Common myeloid progenitor, CD34-positive (primary cell): ENCODE data around the gene JAK3.
A peak's percentile ranks its signal among the peaks of the same experiment; 100 is the strongest.

Source experiments
- CTCF ChIA-PET: fragments of 350-600 bp; sonication (Branson Sonifier 250); formaldehyde crosslinking; loops from one replicate; lab custom pipeline; 2021; ENCODE audit warnings: antibody characterized with exemption; lab: Charles Lee
- POLR2A ChIA-PET: fragments of 350-600 bp; sonication (Branson Sonifier 250); formaldehyde crosslinking; loops from one replicate; lab custom pipeline; 2021; ENCODE audit warnings: antibody characterized with exemption; lab: Charles Lee
- DNase-seq, 3 donors: peaks; one replicate each; pipeline versions ENCODE4 v3.0.0 to v3.0.0-alpha.2; 2013
- H3K27ac ChIP-seq, 2 experiments: 1 replicate in 1 of 2; 2 replicates in 1 of 2; pipeline ENCODE4 v1.7.0; 2013; ENCODE audit warnings: inconsistent platforms in 2 of 2, low read length in 2 of 2, mild to moderate bottlenecking in 2 of 2, low read depth in 1 of 2, moderate library complexity in 1 of 2; ENCODE audit not compliant: severe bottlenecking in 2 of 2, insufficient read depth in 1 of 2, poor library complexity in 1 of 2
- H3K27me3 ChIP-seq, 5 experiments: replicated peaks in 2 of 5; 1 replicate in 3 of 5; 2 replicates in 2 of 5; pipeline versions ENCODE4 v1.6.1 to v1.7.0; 2013; ENCODE audit warnings: low read length in 4 of 5, mild to moderate bottlenecking in 2 of 5, moderate library complexity in 2 of 5, inconsistent platforms in 1 of 5; ENCODE audit not compliant: insufficient read depth in 5 of 5, control insufficient read depth in 4 of 5
- H3K36me3 ChIP-seq, 4 experiments: 1 replicate in 2 of 4; 2 replicates in 2 of 4; pipeline versions ENCODE4 v1.6.1 to v1.7.0; 2013; ENCODE audit warnings: low read length in 3 of 4, control low read depth in 1 of 4, mild to moderate bottlenecking in 1 of 4; ENCODE audit not compliant: control insufficient read depth in 4 of 4, insufficient read depth in 4 of 4
- H3K4me1 ChIP-seq, 4 experiments: 1 replicate in 3 of 4; 2 replicates in 1 of 4; pipeline versions ENCODE4 v1.6.1 to v1.7.1; 2013; ENCODE audit warnings: low read length in 3 of 4, mild to moderate bottlenecking in 3 of 4, control low read depth in 1 of 4, inconsistent platforms in 1 of 4, moderate library complexity in 1 of 4; ENCODE audit not compliant: control insufficient read depth in 4 of 4, insufficient read depth in 4 of 4; ENCODE audit errors: control extremely low read depth in 1 of 4
- H3K4me3 ChIP-seq, 7 experiments: 1 replicate in 4 of 7; 2 replicates in 3 of 7; pipeline versions ENCODE4 v1.5.1 to v1.7.0; 2013; ENCODE audit warnings: mild to moderate bottlenecking in 7 of 7, low read length in 6 of 7, moderate library complexity in 6 of 7, inconsistent platforms in 2 of 7, low read depth in 2 of 7, control low read depth in 1 of 7; ENCODE audit not compliant: insufficient read depth in 4 of 7, control insufficient read depth in 1 of 7; ENCODE audit errors: extremely low read depth in 1 of 7
- H3K9me3 ChIP-seq, 5 experiments: 1 replicate in 4 of 5; 2 replicates in 1 of 5; pipeline versions ENCODE4 v1.6.1 to v1.7.1; 2013; ENCODE audit warnings: low read length in 4 of 5, mild to moderate bottlenecking in 2 of 5, inconsistent platforms in 1 of 5, low read depth in 1 of 5, moderate library complexity in 1 of 5; ENCODE audit not compliant: control insufficient read depth in 4 of 5, insufficient read depth in 2 of 5; ENCODE audit errors: control extremely low read depth in 1 of 5
- WGBS: methylation state at CpG from one replicate; pipeline ENCODE4 v1.1.5; 2013; ENCODE audit not compliant: insufficient coverage; 5-methylcytosine and 5-hydroxymethylcytosine counted together

The JAK3 gene

DNA sequence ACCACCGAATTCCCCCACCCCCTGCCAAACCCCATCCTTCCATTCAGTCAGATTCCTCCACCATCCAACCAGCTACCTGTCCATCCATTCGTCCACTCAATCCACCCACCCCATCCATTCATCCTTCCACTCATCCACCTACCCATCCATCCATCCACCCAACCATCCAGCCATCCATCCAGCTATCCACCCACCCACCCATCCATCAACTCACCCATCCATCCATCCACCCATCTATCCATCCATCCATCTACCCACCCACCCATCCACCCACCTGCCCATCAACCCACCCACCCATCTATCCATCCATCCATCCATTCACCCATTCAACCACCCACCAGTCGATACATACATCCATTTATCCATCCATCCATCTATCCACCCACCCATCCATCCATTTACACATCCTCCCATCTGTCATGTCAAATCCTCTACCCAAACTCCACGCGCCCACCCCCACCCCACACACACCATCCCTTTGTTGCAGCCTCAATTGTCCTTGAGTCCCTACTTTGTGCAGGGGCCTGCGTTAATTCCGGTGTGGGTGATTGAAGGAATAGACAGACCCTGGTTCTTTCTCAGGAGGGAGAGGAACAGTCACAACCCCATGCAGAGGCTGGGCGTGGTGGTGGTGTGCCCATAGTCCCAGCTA is 18.7 kb upstream of the JAK3 start:
- POLR2A ChIA-PET = interaction anchor here (0.5 kb wide), 1 partner anchor 128 kb away, joined by 4 read pairs; no protein-coding TSS in a partner anchor
- H3K27me3 ChIP-seq = peaks cover 0 to 3% (median under 1%) of the 10 kb centered on the region in 5 experiments
- H3K9me3 ChIP-seq = no peaks in the 10 kb centered on the region
- peaks cover 0 to 8% (median 6%) of the 10 kb centered on the region in 4 experiments for H3K4me1 ChIP-seq
- WGBS = 98% methylated on average over 6 of the region's 8 CpGs
- peaks cover 8 to 41% (median 29%) of the 10 kb centered on the region in 4 experiments for H3K36me3 ChIP-seq
- DNase-seq = no peak
- CTCF ChIA-PET = interaction anchor here (1.1 to 3.9 kb wide), 3 partner anchors 13 to 72 kb away, joined by 3 to 18 read pairs (median 4); partner anchors contain the start of gene CCDC124
- peak overlapping the region in 1 of 2 experiments; percentile 40 for H3K27ac ChIP-seq
- no peak overlapping the region for H3K4me3 ChIP-seq

DNA sequence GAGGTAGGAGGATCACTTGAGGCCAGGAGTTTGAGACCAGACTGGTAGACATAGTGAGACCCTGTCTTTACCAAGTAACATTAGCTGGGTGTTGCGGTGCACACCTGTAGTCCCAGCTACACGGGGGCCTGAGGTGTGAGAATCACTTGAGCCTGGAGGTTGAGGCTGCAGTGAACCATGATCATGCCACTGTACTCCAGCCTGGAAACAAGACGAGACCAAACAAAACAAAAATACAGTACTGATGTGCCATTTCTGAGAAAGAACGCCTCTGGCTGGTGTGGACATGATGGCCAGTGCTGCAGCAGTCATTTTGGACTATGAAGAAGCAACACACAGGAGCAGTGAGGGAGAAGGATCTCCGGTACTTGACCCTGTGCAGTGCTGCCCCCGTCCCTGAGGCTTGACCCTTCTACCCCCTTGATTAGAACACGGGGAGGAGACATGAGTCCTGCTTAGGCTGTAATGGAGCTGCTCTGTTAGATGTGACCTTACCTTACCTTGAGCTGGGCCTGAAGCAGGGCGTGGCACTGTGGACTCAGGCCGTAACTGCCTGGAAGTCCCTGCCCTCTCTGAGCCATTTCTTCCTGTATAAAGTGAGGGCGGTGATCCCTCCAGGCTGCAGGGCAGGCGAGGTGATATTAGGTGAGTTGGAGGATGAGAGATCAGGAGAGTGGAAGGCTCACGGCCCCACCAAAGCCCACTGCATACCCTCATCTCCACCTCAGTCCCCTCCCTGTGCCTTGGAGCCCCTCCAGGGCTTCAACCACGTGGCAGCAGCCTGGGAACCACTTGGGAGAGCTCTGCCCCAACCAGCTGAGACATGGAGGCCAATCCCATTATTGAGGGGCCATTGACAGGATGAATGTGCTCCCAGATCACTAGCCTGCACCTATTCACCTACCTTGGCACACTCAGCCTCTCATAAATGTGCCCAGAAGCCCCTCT is 17.9 kb upstream of the JAK3 start:
- Histone ChIP-seq H3K36me3 (peaks cover 8 to 42% (median 37%) of the 10 kb centered on the region in 4 experiments), H3K9me3 (no peaks in the 10 kb centered on the region), H3K27ac (peak overlapping the region in 1 of 2 experiments; percentile 40), H3K4me1 (peaks cover 4 to 13% (median 12%) of the 10 kb centered on the region in 4 experiments), H3K4me3 (no peak overlapping the region), H3K27me3 (no peaks in the 10 kb centered on the region)
- CTCF ChIA-PET = interaction anchor here (1.0 to 3.9 kb wide), 5 partner anchors 13 to 132 kb away, joined by 3 to 18 read pairs (median 4); partner anchors contain the start of gene CCDC124
- no peak for DNase-seq
- 92% methylated on average over 7 of the region's 13 CpGs for WGBS
- POLR2A ChIA-PET = interaction anchor here (0.5 kb wide), 1 partner anchor 129 kb away, joined by 4 read pairs; no protein-coding TSS in a partner anchor

DNA sequence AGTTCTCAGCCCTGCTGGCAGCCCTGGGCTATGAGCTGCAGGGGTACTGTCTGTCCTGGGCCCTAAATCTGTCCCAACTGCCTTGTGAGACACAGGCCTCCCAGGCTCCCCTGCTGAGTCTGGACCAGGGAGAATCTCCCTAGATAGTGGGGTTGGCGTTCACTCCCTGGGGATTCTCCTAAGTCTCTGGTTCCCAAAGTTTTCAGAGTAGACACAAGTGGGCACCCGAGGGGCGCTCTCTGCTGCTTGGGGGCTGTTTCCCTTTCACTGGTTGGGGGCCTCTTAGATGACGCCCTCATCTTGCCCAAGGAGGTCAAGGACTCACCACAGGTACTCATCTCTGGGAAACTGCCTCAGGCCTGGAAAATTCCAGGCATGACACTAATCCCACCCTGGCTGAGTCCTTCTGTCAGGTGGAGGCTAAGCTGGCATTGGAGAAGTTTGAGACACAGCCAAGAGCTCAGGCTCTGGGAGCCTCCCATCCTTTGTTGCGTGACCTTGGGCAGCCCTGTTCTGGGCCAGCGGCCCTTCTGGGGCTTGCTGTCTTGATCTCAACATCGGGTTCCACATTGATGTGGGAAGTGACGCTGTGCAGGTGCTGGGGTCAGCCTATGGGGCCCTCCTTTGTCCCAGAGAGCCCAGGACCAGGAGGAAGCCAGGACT is 15.9 kb upstream of the JAK3 start:
- ChIA-PET CTCF (interaction anchor here (1.1 to 3.9 kb wide), 2 partner anchors 68 to 131 kb away, joined by 4 to 18 read pairs; partner anchors contain the start of gene CCDC124), POLR2A (no interaction called here)
- no peaks in the 10 kb centered on the region for H3K27me3 ChIP-seq
- peaks cover 9 to 23% (median 19%) of the 10 kb centered on the region in 4 experiments for H3K4me1 ChIP-seq
- H3K9me3 ChIP-seq = no peaks in the 10 kb centered on the region
- 100% methylated on average over 5 of the region's 8 CpGs for WGBS
- H3K36me3 ChIP-seq = peaks cover 8 to 45% (median 37%) of the 10 kb centered on the region in 4 experiments
- DNase-seq = no peak
- H3K4me3 ChIP-seq = no peak overlapping the region
- no peak overlapping the region for H3K27ac ChIP-seq

DNA sequence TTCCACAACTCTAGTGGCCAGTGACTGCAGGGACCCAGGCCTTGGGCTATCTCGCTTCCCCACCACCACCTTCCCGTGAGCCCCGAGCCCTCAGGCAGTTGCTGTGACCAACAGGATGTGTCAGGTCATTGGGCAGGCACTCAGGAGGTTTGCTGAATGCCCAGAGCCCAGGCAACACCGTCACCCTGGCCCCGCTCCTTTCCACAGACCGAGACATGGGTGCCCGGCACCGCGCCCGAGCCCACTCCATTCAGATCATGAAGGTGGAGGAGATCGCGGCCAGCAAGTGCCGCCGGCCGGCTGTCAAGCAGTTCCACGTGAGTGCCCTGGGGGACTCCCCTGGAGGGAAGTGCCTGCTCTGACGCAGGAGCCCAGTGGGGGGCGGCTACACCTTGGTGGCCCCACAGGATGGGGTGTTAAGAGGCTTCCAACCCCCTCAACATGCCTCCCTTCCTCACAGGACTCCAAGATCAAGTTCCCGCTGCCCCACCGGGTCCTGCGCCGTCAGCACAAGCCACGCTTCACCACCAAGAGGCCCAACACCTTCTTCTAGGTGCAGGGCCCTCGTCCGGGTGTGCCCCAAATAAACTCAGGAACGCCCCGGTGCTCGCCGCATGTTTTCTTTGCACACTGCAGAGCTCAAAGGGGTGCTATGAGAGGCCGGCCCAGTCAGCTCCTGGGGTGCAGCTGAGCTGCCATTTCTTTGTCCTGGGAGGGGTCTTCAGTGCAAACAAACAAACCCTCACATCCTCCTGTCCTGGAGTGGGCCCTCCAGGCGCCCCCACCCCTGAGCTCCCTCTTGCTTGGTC is 15.1 kb upstream of the JAK3 start:
- H3K27me3 ChIP-seq = no peaks in the 10 kb centered on the region
- peaks cover 9 to 23% (median 19%) of the 10 kb centered on the region in 4 experiments for H3K4me1 ChIP-seq
- 95% methylated on average over 20 of the region's 31 CpGs for WGBS
- ChIA-PET POLR2A (no interaction called here), CTCF (interaction anchor here (1.1 to 4.2 kb wide), 3 partner anchors 9 to 132 kb away, joined by 4 to 29 read pairs (median 18); partner anchors contain the start of genes CCDC124 and SLC5A5)
- no peak overlapping the region for H3K4me3 ChIP-seq
- DNase-seq = no peak
- H3K9me3 ChIP-seq = no peaks in the 10 kb centered on the region
- no peak overlapping the region for H3K27ac ChIP-seq
- peaks cover 8 to 45% (median 37%) of the 10 kb centered on the region in 4 experiments for H3K36me3 ChIP-seq

DNA sequence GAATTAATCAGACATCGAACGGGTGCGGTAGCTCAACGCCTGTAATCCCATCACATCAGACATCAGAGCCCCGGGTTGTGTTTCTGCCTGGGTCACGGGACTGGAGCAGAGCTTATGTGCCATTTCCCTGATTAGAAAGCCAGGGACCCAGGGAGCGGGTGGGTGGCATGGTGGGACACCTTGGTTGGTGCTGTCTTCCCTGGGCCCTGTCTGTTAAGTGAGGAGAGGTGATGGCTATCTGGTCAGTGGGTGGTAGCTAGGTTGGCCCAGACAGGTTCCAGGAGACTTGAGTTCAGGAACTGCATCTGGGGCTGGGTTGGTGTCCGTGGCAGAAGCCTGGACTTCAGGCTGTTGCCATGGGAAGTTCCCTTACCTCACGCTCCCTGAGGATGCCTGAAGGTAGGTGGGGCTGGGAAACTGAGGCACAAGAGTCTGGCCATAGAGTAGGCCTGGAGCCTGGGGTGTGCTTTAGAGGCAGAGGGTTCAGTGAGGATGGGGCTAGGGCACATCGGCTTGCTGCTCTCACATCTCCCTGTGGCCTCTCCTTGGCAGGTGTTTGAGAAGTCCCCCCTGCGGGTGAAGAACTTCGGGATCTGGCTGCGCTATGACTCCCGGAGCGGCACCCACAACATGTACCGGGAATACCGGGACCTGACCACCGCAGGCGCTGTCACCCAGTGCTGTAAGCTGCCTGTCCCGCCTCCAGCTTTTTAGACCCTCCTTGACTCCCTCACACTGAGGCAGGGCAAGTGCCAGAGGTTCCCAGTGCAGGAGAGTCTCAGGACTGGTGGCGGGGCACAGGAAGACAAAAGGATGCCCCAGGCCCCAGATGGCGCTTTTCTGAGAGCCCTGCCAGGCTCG is 14.0 kb upstream of the JAK3 start:
- CTCF ChIA-PET = interaction anchor here (0.7 to 4.4 kb wide), 6 partner anchors 10 to 135 kb away, joined by 3 to 63 read pairs (median 8); partner anchors contain the start of genes CCDC124 and SLC5A5
- POLR2A ChIA-PET = interaction anchor here (0.7 kb wide), 1 partner anchor 71 kb away, joined by 5 read pairs; the partner anchor contains the start of gene CCDC124
- WGBS = 92% methylated on average over 16 of the region's 23 CpGs
- H3K27me3 ChIP-seq = no peaks in the 10 kb centered on the region
- peak overlapping the region in 1 of 2 experiments; percentile 93 for H3K27ac ChIP-seq
- H3K4me1 ChIP-seq = peaks cover 9 to 23% (median 19%) of the 10 kb centered on the region in 4 experiments
- peak in 2 of 3 donors; percentile 43 to 46 for DNase-seq
- peaks cover 8 to 45% (median 37%) of the 10 kb centered on the region in 4 experiments for H3K36me3 ChIP-seq
- no peaks in the 10 kb centered on the region for H3K9me3 ChIP-seq
- peak overlapping the region in 5 of 7 experiments; percentile 48 to 100 (median 96) for H3K4me3 ChIP-seq
